Naive B cell (primary cell): ENCODE measurements around the gene SCYGR4. TPM values are rescaled to one million over a fixed set of nuclear protein-coding genes. Genes with fewer than 3 reads are reported as not detected.

ENCODE experiments used
- ATAC-seq, 2 donors: fragments of 150-1000 bp; cut with Tn5 transposase; 2 replicates each; pipeline ENCODE4 v1.10.0; 2021; ENCODE audit warnings: low read depth in 2 of 2, mild to moderate bottlenecking in 2 of 2, moderate library complexity in 2 of 2
- DNase-seq: peaks from one replicate; pipeline ENCODE4 v3.0.0; 2022
- H3K27ac Mint-ChIP-seq, 6 donors: one replicate each; pipeline ENCODE4 v1.8.0; 2020 to 2022; ENCODE audit warnings: mild to moderate bottlenecking in 6 of 6, mixed read lengths in 6 of 6, moderate library complexity in 5 of 6, inconsistent platforms in 2 of 6
- H3K27me3 Mint-ChIP-seq, 3 donors: one replicate each; pipeline ENCODE4 v1.8.0; 2021 to 2022; ENCODE audit warnings: mixed read lengths in 3 of 3, mild to moderate bottlenecking in 1 of 3
- H3K36me3 Mint-ChIP-seq, 2 donors: one replicate each; pipeline ENCODE4 v1.8.0; 2020 to 2022; ENCODE audit warnings: mixed read lengths in 2 of 2, inconsistent platforms in 1 of 2, mild to moderate bottlenecking in 1 of 2
- H3K4me1 Mint-ChIP-seq, 3 donors: one replicate each; pipeline ENCODE4 v1.8.0; 2020 to 2022; ENCODE audit warnings: mixed read lengths in 3 of 3, inconsistent platforms in 1 of 3, mild to moderate bottlenecking in 1 of 3, moderate library complexity in 1 of 3
- H3K4me3 Mint-ChIP-seq, 8 donors: one replicate each; pipeline ENCODE4 v1.8.0; 2020 to 2022; ENCODE audit warnings: mild to moderate bottlenecking in 8 of 8, mixed read lengths in 8 of 8, moderate library complexity in 8 of 8, inconsistent platforms in 2 of 8
- H3K9me3 Mint-ChIP-seq, 7 donors: one replicate each; pipeline ENCODE4 v1.8.0; 2020 to 2022; ENCODE audit warnings: mixed read lengths in 7 of 7, mild to moderate bottlenecking in 5 of 7, inconsistent platforms in 2 of 7, moderate library complexity in 1 of 7
- polyA plus RNA-seq, 6 donors: library from polyadenylated mRNA; unstranded; fragments of 300-500 nt; fragmentation: Illumina TruSeq; gene quantifications; one replicate each; pipeline ENCODE4 v1.2.3, GENCODE V29; 2021; ENCODE audit warnings: low read depth in 6 of 6

SCYGR4 gene, protein sequence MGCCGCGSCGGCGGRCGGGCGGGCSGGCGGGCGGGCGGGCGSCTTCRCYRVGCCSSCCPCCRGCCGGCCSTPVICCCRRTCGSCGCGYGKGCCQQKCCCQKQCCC
- not detected for polyA plus RNA-seq

DNA sequence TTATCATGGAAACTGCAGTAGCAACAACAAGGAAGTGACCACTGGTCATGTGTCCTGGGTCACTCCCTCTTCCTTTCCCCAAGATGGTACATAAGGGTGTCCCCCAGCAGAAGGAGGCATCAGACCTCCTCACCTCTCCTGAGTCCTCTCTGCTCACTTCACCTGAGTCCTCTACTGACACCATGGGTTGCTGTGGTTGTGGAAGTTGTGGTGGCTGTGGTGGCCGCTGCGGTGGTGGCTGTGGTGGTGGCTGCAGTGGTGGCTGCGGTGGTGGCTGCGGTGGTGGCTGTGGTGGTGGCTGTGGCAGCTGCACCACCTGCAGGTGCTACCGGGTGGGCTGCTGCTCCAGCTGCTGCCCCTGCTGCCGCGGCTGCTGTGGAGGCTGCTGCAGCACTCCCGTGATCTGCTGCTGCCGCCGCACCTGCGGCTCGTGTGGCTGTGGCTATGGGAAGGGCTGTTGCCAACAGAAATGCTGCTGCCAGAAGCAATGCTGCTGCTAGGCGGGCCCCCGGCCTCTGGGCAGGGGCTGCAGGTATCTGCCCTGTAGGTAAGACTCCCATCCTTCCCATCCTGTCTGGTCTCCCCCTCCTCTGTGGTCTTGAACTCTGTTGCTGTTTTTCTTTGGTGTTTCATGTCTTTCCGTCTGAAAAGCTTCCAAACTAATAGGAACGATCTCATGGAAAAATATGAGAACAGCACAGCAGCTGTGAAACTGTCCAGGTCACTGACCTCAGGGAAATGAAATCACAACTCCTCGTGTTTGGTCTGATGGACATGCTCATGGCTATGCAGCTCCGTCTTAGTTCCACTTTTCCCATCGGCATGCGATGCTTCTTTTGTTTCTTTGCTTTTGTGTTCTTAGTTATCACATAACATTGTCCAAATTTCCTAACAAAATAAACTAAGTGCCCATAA, at the start of gene SCYGR4:
SCYGR4 (plus strand) TSS at position 183 of the 915 bp plus-strand sequence; CDS start at position 183, 0 bp downstream.
- ATAC-seq, result no peak
- Mint-ChIP-seq H3K9me3 (peaks cover 0 to 5% (median 2%) of the 10 kb centered on the region in 7 donors), H3K27ac (peak within 1 kb of the TSS in 3 of 6 donors; percentile 14 to 56 (median 38)), H3K4me1 (no peaks in the 10 kb centered on the region), H3K27me3 (peaks cover 8 to 26% (median 22%) of the 10 kb centered on the region in 3 donors), H3K36me3 (no peaks in the 10 kb centered on the region), H3K4me3 (no peak within 1 kb of the TSS)
- no peak for DNase-seq

DNA sequence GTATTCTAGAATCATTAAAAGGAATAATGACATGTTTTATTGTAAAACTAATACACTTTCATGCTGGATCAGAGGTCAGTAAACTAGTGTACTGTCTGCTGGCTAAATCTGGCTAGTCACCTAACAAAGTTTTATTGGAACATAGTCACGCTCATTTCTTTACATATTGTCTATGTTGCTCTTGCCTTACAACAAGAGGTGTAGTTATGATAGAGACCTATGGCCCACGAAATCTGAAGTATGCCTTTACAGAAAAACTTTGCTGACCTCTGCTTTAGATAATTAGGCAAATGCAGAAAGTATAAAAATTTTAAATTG, 48.5 kb upstream of the SCYGR4 start:
- H3K9me3 Mint-ChIP-seq, result no peaks in the 10 kb centered on the region
- no peaks in the 10 kb centered on the region for H3K27me3 Mint-ChIP-seq
- no peaks in the 10 kb centered on the region for H3K36me3 Mint-ChIP-seq
- ATAC-seq (no peak), DNase-seq (no peak)
- no peak overlapping the region for H3K4me3 Mint-ChIP-seq
- H3K27ac Mint-ChIP-seq, result no peak overlapping the region
- H3K4me1 Mint-ChIP-seq, result peaks cover 0 to 16% (median 13%) of the 10 kb centered on the region in 3 donors

DNA sequence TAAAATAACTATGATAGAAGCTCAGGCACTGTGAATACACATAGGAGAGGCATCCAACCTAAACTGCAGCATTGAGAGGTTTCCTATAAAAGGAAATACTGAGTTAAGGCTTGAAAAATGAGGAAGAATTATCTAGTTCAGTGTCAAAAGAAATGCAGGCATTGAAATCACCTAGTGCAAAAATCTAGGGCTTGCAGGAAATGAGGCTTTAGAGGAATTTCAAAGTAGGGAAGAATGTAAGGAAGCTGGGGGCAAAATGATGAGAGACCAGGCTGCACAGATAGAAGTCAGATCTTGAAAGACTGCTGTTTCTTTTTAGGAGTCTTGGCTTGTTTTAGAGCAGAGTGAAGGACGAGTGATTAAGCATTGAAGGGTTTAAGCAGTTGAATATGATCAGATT, 46.7 kb upstream of the SCYGR4 start:
- Mint-ChIP-seq H3K36me3 (no peaks in the 10 kb centered on the region), H3K27me3 (no peaks in the 10 kb centered on the region), H3K4me1 (peaks cover 0 to 16% (median 10%) of the 10 kb centered on the region in 3 donors), H3K4me3 (no peak overlapping the region), H3K9me3 (no peaks in the 10 kb centered on the region), H3K27ac (peak overlapping the region in 2 of 6 donors; percentile 7 to 78)
- ATAC-seq (no peak), DNase-seq (no peak)

DNA sequence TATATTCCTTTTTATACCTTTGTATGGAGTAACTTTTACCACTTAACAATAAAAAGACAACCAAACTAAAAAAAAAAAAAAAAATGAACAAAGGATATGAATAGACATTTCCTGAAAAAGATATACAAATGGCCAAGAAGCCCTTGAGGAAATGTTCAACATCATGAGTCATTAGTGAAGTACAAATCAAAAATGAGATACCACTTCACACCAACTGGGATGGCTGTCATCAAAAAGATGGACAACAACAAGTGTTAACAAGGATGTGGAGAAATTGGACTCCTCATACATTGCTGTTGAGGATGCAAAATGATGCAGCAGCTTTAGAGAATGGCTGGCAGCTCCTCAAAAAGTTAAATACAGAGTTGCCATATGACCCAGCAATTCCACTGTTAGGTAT, 41.2 kb upstream of the SCYGR4 start:
- no peaks in the 10 kb centered on the region for H3K9me3 Mint-ChIP-seq

DNA sequence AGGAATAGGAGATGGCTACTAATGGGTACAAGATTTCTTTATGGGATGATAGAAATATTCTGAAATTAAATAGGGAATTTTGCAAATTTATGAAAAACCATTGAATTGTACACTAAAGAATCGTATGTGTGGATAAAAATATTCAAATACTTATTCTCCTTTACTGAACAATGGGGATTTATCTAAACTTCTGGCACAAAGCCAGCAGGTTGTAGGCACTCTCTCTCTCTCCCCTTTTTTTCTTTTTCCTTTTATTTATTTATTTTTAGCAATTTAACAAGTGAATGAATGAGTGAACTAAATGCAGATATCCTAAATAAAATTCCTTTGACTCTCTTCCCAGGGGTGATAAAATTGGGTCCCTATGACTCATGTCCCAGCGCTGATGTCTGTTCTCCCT, 40.5 kb upstream of the SCYGR4 start:
- Mint-ChIP-seq H3K9me3 (peaks cover 0 to under 1% (median 0%) of the 10 kb centered on the region in 7 donors), H3K4me3 (no peak overlapping the region), H3K36me3 (peaks cover 0 to 7% of the 10 kb centered on the region in 2 donors), H3K4me1 (peaks cover 0 to under 1% (median 0%) of the 10 kb centered on the region in 3 donors), H3K27ac (no peak overlapping the region), H3K27me3 (peaks cover 20 to 23% (median 21%) of the 10 kb centered on the region in 3 donors)
- DNase-seq, result no peak
- ATAC-seq, result no peak

More for the DNA sequence above, 41.2 kb upstream of the SCYGR4 start:
- peaks cover 14 to 19% (median 19%) of the 10 kb centered on the region in 3 donors for H3K27me3 Mint-ChIP-seq
- ATAC-seq (no peak), DNase-seq (no peak)
- H3K4me3 Mint-ChIP-seq, result no peak overlapping the region
- H3K4me1 Mint-ChIP-seq, result peaks cover 0 to 3% (median under 1%) of the 10 kb centered on the region in 3 donors
- no peak overlapping the region for H3K27ac Mint-ChIP-seq
- H3K36me3 Mint-ChIP-seq, result peaks cover 0 to 2% of the 10 kb centered on the region in 2 donors

DNA sequence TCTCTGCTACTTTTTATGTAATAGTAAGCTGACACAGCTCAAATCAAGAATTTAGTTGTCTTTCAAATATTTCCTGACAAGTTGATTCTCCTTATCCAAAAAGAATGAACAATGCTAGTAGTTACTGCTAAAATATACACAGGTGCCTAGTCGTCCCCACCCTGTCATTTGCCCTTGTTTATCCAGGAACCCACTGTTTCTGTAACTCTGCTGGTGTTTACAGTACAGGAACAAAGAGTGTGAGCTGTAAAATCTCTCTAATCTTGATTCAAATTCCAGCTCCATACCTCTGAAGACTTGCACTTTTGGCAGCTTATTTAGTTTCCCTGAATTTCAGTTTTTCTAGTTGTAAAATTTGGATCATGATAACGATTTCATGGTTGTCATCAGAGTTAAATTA, 39.7 kb upstream of the SCYGR4 start:
- Mint-ChIP-seq H3K4me3 (no peak overlapping the region), H3K36me3 (peaks cover 2 to 13% of the 10 kb centered on the region in 2 donors), H3K27ac (no peak overlapping the region), H3K9me3 (peaks cover 5 to 8% (median 7%) of the 10 kb centered on the region in 7 donors), H3K4me1 (no peaks in the 10 kb centered on the region), H3K27me3 (peaks cover 28 to 30% (median 28%) of the 10 kb centered on the region in 3 donors)
- DNase-seq (no peak), ATAC-seq (no peak)

DNA sequence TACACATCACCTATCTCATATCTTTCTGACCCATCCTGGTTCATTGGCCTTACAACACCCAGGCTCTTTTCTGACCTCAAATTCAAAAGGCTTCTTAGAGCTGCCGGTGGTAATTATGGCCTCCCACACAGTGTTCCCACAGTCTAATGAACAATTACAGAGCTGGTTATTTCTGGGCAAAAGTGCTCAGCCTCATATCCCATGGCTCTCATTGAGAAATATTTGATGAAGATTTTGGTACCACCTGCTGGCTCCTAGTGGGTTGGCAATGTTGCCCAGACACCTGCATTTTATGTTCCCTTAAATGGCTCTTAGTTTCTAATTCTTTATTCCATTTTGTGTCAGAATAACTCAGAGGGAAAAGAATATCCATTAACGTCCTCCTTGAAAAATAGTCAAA, 38.7 kb upstream of the SCYGR4 start:
- no peak for ATAC-seq
- Mint-ChIP-seq H3K27ac (no peak overlapping the region), H3K9me3 (peaks cover 9 to 19% (median 14%) of the 10 kb centered on the region in 7 donors), H3K27me3 (peaks cover 31 to 40% (median 32%) of the 10 kb centered on the region in 3 donors), H3K4me1 (no peaks in the 10 kb centered on the region), H3K36me3 (peaks cover 6 to 19% of the 10 kb centered on the region in 2 donors), H3K4me3 (no peak overlapping the region)
- no peak for DNase-seq

DNA sequence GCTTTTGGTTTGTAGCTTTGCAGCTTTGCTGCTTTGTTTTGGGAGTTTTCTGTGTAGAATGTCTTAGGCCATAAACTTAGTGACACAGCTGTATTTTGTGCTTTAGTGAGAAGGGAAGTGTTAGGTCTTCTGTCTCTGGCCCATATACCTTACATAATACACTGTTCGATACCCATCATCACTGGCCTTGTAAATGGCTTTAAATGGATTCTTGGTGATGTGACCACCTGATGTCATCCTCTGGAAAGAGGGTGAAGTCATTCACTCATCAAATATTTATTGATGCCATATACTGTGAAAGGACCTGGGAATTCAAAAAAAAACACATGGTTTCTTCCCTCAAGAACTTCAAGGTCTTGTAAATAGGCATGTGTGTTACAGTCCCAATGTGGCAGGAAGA, 37.5 kb upstream of the SCYGR4 start:
- no peak overlapping the region for H3K27ac Mint-ChIP-seq
- peaks cover 31 to 43% (median 40%) of the 10 kb centered on the region in 3 donors for H3K27me3 Mint-ChIP-seq
- DNase-seq, result no peak
- no peak overlapping the region for H3K4me3 Mint-ChIP-seq
- no peak for ATAC-seq
- peaks cover 9 to 29% (median 15%) of the 10 kb centered on the region in 7 donors for H3K9me3 Mint-ChIP-seq
- H3K36me3 Mint-ChIP-seq, result peaks cover 6 to 19% of the 10 kb centered on the region in 2 donors
- H3K4me1 Mint-ChIP-seq, result no peaks in the 10 kb centered on the region

DNA sequence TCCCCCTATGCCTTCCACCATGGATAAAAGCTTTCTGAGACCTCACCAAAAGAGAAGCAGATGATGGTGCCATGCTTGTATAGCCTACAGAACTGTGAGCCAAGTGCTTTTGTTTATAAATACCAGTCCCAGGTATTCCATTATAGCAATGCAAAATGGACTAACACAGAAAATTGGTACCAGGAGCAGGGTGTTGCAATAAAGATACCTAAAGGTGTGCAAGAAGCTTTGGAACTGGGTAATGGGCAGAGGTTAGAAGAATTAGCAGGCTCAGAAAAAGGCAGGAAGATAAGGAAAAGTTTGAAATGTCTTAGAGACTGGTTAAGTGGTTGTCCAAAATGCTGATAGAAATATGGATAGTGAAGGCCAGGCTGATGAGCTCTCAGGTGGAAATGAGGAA, 34.9 kb upstream of the SCYGR4 start:
- ATAC-seq (no peak), DNase-seq (no peak)
- Mint-ChIP-seq H3K27me3 (peaks cover 31 to 40% (median 39%) of the 10 kb centered on the region in 3 donors), H3K4me1 (no peaks in the 10 kb centered on the region), H3K27ac (no peak overlapping the region), H3K4me3 (peak overlapping the region in 1 of 8 donors; percentile 53), H3K36me3 (peaks cover 6 to 19% of the 10 kb centered on the region in 2 donors), H3K9me3 (peaks cover 9 to 29% (median 15%) of the 10 kb centered on the region in 7 donors)

DNA sequence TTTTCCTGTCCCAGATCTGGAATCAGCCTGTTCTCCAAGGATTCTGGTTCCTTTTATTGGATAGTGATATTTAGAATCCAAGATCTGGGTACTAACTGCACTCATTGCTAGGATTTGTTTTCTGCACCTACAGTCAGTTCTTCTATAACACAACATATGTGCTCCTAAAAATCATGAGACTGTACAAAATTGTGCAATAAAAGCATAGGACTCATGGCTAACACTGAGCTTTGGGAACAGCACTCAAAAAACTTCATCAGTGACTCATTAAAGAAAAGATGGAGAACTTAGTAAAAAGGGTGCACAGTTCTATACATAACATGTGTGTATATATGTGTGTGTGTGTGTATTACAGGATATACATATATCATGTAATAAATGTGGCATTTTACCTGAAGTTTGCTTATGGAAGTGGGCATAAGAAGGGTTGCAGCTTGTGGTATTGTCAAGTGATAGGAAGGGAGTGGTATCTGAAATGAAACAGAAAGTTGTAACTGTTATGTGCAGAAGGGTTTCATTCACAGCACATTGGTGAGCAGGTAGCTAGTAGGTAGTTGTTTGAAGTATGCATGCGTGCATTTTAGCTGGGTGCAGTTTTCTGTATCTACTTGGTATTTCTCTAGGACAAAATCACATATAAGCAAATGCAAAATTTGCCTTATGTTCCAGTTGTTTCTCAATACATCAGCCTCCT, 24.5 kb upstream of the SCYGR4 start:
- H3K36me3 Mint-ChIP-seq, result peaks cover 0 to 7% of the 10 kb centered on the region in 2 donors
- no peak overlapping the region for H3K27ac Mint-ChIP-seq
- H3K27me3 Mint-ChIP-seq, result peaks cover 35 to 49% (median 42%) of the 10 kb centered on the region in 3 donors
- DNase-seq, result no peak
- ATAC-seq, result no peak
- peaks cover 0 to 16% (median 7%) of the 10 kb centered on the region in 7 donors for H3K9me3 Mint-ChIP-seq
- no peak overlapping the region for H3K4me3 Mint-ChIP-seq
- no peaks in the 10 kb centered on the region for H3K4me1 Mint-ChIP-seq

DNA sequence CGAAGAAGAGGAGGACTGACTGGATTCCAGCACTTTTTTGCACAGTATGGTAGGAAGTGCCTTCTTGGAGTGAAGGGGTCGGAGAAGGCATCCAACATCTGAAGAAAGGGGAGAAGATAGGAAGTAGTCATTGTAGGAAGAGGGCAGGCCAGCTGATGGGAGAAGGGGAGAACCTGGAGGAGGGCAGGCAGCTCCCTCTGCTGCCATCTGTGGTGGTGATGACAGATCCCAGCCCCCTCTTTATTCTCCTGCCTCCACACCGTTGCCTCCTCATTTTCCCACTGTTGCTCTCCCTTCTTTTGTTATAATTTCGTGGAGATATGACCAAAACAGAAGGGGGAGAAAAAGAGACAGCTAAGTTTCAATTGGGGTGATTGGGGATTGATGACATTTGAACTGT, 21.5 kb upstream of the SCYGR4 start:
- ATAC-seq (no peak), DNase-seq (no peak)
- Mint-ChIP-seq H3K4me1 (no peaks in the 10 kb centered on the region), H3K36me3 (peaks cover 0 to 7% of the 10 kb centered on the region in 2 donors), H3K9me3 (peaks cover 0 to 5% (median 0%) of the 10 kb centered on the region in 7 donors), H3K27me3 (peaks cover 43 to 47% (median 44%) of the 10 kb centered on the region in 3 donors), H3K27ac (no peak overlapping the region), H3K4me3 (peak overlapping the region in 1 of 8 donors; percentile 36)

DNA sequence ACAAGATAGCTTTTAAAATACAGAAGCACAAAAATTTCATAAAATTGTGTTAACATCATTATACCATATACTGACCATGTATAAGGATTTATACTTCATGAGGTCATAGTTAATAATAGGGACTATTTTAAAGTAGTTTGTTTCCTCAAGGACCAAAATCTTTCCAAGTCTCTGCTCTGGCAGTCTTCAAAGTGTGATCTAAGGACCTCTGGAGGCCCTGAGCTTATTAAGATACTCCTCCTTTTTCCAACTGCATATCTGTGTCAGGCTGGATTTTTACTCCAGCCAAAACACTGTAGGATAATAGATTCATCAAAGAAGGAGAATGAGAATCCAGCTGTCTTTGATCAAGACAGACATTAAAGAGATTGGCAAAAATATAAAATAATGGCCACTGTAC, 20.3 kb upstream of the SCYGR4 start:
- Mint-ChIP-seq H3K4me1 (no peaks in the 10 kb centered on the region), H3K9me3 (peaks cover 0 to 5% (median 0%) of the 10 kb centered on the region in 7 donors), H3K27ac (no peak overlapping the region), H3K36me3 (peaks cover 0 to 7% of the 10 kb centered on the region in 2 donors), H3K27me3 (peaks cover 44 to 58% (median 52%) of the 10 kb centered on the region in 3 donors), H3K4me3 (no peak overlapping the region)
- no peak for ATAC-seq
- DNase-seq, result no peak

DNA sequence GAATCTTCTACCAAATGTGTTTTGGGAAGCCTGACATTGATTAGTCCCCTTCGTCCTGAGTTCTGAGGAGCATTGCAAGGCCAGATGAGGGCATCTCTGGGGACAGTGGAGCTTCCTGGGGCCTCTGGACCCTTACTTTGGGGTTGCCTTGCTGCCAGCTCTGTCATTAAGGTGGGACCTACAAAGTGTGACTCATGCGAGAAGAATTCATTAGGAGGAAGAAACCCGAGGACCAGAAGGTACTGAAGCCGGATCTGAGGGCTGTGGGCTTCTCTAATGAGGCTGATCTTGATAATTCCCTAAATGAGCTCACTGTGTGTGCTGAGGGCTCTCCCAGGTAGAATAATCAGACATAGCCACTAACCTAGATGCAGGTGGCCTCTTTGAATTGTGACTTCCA, 19.3 kb upstream of the SCYGR4 start:
- ATAC-seq (no peak), DNase-seq (no peak)
- H3K27ac Mint-ChIP-seq, result peak overlapping the region in 1 of 6 donors; percentile 53
- H3K9me3 Mint-ChIP-seq, result peaks cover 0 to 5% (median 0%) of the 10 kb centered on the region in 7 donors
- H3K4me3 Mint-ChIP-seq, result no peak overlapping the region
- peaks cover 0 to 7% of the 10 kb centered on the region in 2 donors for H3K36me3 Mint-ChIP-seq
- no peaks in the 10 kb centered on the region for H3K4me1 Mint-ChIP-seq
- peaks cover 40 to 62% (median 45%) of the 10 kb centered on the region in 3 donors for H3K27me3 Mint-ChIP-seq
